ENCODE measurements around the gene SMARCD3.
A peak's percentile ranks its signal among the peaks of the same experiment; 100 is the strongest.

Gene SMARCD3

DNA sequence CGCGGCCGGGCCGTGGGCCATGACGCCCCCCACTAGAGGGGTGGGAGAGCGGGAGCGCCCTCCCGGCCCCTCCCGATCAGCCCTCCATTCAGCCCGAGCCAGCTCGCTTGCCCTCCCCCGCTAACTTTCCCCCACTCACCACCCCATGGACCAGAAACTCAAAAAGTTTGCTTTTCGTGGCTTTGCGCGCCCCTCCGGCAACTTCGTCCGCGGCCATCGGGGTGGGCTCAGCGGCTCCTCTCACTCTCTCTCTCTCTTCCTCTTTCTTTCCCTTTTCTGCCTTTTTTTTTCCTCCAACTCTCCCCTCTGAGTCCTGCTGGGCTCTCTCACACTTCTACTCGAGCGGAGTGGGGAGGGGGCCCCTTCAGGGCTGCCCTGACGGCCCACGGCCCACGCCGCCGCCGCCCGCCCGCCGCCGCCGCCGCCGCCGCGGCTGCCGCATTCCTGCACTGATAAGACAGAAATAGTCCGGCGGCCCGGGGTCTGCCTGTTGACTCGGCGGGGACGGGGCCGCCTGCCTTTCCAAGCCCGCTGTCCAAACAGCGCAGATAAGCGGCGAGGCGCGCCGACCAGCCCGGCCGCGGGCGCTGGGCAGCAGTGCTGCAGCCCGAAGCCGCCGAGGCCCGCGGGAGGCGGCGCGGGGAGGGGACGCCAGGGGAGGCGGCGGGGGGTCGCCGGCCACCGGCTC, at the start of gene SMARCD3:
TSS of gene SMARCD3 (minus strand) at position 349 of the 688 bp plus-strand sequence. CDS start at position 217, 132 bp downstream.
- DNase-seq = peak in 34 of 56 donors; percentile 19 to 75 (median 52)

DNA sequence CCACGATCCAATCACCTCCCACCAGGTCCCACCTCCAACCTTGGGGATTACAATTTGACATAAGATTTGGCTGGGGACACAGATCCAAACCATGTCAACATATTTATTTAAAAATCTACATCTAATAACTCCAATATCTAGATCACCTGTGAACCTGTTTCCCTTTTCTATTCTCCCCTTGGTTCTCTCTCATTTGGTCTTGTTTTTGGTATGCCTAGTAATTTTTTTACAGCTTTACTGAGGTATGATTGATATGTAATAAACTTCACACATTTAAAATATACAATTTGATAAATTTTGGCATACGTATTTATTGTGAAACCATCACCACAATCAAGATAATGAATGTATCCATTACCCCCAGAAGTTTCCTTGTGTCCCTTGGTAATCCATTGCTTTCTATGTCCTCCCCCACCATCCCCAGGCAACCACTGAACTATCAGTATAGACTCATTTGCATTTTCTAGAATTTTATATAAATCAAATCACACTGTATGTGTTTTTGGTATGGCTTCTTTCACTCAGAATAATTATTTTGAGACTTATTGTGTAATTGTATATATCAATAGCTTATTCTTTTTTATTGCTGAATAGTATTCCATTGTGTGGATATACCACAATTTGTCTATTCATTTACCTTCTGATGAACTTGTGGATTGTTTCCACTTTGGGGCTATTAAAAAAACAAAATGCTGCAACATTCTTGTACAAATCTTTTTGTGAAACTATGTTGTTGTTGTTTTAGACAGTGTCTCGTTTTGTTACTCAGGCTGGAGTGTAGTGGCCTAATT, 47.9 kb upstream of the SMARCD3 start:
- DNase-seq = no peak

DNA sequence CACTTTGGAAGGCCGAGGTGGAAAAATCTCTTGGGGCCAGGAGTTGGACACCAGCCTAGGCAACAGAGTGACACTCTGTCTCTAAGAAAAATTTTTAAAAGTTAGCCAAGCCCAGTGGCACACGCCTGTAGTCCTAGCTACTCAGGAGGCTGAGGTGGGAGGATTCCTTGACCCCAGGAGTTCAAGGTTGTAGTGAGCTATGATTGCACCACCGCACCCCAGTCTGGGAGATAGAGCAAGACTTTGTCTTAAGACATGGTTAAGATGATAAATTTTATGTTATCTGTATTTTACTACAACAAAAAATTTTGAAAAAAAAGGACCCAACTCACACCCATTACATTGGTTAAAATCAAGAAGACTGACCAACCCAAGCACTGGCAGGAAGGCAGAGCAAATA, 44.4 kb upstream of the SMARCD3 start:
- no peak for DNase-seq

DNA sequence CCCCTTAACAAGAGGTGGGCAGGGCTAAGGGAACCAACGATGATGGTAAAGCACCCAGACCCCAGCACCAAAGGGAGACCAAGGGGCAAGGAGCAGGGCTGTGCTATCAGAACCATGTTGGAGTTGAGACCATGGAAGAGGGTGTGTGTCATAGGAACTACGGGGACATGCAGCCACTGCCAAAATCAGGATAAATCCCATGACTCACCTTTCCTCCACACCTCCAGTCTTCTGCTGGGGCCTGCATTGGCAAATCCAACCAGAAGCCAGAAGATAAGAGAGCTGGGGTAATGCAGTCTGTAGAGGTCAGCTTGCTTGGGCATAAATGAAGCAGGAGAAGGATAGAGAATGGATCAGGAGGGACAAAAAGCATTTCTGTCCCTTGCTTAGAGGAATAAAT, 42.7 kb upstream of the SMARCD3 start:
- DNase-seq = no peak

DNA sequence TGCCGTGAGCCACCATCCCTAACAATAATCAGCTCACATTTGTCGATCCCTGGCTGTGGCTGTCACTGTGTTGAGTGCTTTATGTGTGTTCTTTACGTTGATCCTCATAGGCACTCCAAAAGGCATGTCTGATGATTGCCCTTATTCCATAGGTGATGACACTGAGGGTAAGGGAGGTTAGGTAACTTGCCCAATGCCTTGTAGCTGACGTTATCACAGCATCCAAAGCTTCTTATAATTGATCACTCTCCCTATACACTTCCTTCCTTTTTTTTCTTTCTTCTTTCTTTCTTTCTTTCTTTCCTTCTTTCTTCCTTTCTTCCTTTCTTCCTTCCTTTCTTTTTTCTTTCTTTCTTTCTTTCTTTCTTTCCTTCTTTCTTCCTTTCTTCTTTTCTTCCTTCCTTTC, 41.9 kb upstream of the SMARCD3 start:
- DNase-seq = no peak

DNA sequence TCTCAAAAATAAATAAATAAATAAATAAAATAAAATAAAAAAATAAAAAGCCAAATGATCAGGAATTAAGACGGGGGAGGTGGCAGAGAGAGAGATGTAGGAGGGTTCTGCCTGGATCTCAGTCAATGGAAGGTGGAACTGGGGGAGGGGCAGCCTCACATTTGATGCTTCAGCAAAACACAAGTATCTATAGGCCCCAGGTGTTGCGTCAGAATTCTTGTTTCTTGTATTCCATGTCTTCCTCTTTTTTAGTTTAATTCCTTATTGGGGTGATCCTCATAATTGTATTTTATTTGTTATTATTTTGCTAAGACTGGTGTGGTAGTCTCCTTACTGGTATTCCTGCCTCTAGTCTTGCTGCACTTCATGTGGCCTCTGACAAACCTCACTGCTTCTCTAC, 41.4 kb upstream of the SMARCD3 start:
- no peak for DNase-seq

DNA sequence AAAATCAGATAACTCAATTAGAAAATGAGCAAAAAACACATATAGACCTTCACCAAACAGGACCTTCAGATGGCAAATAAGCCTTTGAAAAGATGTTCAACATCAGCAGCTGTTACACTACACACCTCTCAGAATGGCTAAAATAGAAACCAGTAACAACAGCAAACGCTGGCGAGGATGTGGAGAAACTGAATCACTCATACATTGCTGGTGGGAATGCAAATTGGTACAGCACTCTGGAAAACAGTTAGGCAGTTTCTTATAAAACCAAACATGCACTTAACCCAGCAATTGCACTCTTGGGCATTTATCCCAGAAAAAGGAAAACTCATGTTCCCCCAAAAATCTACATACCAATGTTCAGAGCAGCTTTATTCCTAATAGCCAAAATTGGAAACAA, 37.7 kb upstream of the SMARCD3 start:
- DNase-seq = no peak

DNA sequence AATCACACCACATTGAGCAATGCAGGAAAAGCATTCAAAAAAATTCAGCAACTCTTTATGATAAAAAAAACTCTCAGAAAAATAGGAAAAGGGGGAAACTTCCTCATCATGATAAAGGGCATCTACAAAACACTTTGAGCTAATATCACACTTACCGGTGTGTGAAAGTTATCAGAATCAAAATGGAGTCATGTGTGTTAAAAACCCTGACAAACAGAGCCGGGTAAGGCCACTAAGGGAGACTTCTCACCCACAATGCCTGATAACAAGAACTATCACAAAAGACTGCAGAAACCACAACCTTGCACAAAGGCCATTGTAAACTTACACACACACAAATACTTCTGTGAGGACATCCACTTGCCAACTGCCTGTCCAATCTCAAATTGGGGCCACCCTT, 34.8 kb upstream of the SMARCD3 start:
- no peak for DNase-seq

DNA sequence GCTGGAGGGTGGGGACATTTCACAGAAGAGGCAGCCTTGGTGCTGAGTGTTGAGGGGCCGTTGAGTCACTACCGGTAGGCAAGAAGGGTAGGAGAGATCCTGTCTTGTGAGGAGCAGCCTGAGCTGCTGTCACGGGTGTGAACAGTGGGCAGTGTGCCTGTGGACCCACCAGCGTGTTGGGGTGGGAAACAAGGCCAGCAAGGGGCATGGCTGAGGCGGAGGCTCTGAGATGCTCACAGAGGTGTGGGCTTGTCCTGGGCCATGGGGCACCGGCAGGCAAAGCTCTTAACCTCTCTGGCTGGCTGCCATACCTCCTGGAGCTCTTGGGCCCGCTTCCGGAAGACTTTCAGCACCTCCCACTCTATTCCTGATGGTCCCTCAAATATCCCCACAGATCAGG, 33.6 kb upstream of the SMARCD3 start:
- peak in 1 of 56 donors; percentile 5 for DNase-seq

DNA sequence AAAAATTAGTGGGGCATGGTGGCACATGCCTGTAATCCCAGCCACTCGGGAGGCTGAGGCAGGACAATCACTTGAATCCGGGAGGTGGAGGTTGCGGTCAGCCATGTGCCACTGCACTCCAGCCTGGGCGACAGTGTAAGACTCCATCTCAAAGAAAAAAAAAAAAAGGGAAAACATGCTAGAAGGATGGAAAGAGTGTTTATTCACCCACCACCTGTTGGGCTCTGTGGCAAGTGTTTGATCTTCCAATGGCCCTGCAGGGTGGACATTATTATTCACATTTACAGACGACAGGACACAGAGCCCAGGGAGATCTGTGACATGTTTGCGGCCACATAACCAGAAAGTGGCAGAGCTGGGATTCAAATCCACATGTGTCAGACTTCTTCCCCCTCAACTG, 33.2 kb upstream of the SMARCD3 start:
- no peak for DNase-seq

DNA sequence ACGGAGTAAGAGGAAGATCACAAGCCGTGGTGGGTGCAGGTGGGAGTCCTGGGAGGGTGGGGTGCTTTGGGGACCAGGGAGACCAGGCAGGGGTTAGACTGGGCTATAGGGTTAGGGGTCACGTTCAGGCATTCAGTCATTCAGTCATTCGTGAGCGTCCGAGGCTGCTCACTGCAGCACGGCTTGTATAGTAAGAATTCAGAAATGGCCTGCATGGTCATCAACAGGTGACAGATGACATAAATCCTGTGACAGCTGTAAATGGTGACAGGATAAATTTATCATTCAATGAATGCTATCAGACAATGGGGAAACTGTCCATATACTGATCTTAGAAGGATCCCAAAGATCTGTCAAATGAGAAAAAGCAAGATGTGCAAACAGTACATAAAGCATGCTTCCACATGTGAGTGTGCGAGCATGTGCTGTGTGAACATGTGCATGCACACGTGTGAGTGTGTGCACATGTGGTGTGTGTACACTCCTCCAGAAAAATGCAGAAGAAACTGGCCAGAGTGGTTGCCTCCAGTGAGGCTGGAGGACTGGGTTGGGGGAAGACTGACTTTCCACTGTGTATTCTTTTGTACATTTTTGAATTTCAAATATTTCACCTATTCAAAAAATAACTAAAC, 32.0 kb upstream of the SMARCD3 start:
- DNase-seq = no peak

DNA sequence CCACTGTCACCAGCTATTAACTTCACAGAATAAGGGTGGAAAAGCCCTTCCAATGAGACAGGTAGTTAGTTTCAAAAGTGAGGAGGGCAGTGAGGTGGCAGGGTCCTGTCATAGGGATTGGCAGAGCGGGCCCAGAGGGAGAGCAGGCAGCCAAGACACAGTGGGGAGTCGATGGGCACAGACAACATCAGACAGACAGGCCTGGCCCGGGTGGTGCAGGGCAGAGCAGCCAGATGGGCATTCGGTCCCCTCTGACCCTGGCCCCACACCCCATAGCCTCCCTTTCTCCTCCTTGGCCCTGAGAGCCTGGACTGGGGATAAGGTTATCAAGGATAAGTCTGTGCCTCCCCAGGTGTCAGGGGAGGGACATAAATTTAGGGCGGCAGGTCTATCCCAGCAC, 31.4 kb upstream of the SMARCD3 start:
- DNase-seq = no peak

DNA sequence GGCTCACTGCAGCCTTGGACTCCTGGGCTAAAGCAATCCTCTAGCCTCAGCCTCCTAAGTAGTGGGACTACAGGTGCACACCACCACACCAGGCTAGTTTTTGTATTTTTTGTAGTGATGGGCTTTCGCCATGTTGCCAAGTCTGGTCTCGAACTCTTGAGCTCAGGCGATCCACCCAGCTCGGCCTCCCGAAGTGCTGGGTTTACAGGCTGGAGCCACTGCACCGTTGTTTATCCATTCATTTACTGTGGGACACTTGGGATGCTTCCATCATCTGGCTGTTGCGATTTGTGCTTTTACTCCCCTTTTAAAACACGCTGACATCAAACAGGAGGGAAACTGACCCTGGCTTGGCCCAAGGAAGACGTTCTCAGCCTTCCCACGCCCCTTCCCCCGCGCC, 30.5 kb upstream of the SMARCD3 start:
- no peak for DNase-seq

DNA sequence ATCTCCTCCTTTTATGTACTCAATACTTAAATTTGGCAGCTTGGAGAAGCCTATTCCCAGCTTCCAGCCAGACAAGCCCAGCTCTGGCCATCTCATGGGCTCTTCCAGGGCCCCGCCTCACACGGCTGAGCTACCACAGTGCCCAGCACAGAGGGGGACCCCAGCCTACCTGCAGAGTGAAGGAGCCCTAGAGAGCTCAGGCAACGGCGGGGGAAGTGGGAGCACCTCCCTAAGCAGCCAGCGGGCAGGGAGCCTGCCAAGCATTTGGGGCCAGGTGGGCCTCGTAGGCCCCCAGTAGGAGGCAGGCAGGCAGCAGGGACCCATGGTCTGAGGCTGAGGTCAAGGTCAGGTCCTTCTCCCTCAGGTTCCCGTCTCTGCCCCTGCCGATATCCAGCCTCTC, 29.1 kb upstream of the SMARCD3 start:
- no peak for DNase-seq

DNA sequence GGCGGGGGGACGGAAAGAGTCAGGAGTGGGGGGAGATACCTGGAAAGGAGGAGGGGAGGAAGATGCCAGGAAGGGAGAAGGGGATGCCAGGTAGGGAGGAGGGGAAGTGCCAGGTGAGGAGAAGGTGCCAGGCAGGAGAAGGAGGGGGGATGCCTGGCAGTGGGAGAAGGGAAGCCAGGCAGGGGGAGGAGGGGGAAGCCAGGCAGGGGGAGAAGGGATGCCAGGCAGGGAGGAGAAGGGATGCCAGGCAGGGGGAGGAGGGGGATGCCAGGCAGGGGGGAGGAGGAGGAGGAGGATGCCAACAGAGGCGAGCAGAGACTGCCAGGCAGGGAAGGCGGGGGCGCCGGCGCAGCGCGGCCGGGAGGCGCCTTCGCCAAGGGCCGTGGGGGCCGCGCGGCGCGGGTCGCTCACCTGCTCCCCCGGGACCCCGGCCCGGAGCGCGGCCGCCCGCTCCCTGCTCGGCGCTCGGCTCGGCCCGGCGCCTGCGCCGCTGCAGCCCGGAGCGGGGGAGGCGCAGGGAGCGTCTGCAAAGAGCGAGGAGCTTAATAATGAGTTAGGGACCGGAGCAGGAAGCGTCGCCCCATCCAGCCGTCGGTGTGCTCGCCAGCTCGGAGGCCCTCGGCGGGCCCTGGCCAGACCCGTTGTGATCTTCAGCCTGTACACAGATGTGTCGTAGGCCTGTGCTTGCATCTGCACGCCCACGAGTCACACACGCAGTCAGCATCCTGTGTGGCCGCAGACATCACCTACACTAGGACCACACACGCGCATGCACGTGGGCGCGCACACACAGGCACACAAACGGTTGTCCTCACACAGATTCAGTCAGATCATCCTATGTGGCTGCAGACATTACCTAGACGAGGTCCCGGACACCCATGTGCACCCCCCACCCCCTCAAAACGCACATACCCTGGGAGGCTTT, 28.4 kb upstream of the SMARCD3 start:
- DNase-seq = peak in 40 of 56 donors; percentile 8 to 73 (median 48)

DNA sequence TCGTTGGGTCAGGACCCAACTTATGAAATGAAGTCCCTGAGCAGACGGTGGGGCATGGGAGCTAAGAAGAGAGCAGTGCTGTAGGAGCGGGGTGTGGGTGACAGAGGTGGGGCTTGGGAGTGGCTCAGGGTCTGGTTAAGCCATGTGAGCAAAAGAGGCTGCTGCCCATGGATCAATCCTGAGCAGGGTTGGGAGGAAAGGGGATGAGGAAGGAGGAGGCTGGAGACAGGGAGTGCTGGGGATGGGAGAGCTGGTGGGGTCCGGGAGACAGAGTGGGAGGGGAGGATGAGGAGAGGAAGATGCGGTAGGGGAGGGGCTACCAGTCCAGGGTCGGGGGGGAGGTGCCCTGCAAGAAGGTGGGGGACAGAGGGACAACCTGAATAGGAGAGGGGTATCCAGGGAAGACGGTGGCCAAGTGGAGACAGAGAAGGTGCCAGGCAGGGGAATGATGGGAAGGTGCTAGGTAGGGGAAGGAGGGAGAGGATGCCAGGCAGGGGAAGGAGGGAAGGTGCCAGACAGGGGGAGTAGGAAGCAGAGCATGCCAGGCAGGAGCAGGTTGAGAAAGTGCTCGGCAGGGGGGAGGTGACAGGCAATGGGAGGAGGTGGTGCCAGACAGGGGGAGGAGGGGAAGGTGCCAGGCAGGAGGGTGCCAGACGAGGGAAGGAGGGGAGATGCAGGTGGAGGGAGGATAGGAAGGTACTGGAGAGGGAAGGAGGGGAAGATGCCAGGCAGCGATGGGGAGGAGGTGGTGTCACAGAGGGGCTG, 27.5 kb upstream of the SMARCD3 start:
- peak in 38 of 56 donors; percentile 13 to 88 (median 58) for DNase-seq

DNA sequence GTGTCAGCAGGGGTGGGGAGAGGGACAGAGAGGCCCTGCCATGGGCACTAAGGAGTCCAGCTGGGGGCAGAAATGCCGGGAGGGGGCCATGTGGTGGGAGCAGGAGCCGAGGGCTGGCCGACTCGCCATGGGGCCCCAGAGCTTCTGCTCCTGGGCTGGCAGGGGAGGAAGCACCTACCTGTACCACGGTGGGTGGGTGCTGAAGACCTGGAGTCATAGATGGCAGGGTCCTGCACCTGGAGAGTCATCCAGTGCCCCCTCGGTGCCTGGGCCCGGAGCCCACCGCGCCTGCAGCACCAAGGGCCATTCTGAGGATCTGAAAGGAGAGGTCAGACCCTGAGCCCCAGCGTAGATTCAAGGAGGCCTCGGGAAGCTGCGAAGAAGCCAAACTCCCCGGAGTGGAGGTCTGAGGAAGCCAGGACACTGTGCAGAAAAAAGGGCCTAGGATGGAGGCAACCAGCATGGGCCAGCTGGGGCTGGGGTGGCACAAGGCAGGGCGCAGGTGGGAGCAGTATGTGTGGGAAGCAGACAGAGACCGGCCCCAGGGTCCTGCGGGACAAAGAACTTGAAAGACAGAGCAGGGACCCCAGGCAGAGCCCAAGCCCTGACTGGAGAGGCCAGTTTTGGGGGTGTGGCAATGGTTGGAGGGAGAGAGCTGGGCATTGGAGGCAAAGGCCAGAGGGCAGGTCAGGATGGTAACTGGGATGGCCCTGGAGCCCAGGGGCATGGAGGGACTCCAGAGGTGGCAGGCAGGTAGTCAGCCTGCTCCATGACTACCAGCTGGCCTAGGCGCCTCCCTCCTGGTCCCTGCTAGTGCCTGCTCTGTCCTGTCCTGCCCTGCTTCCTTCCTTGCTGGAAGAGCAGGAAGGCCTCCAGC, 26.7 kb upstream of the SMARCD3 start:
- DNase-seq = no peak

DNA sequence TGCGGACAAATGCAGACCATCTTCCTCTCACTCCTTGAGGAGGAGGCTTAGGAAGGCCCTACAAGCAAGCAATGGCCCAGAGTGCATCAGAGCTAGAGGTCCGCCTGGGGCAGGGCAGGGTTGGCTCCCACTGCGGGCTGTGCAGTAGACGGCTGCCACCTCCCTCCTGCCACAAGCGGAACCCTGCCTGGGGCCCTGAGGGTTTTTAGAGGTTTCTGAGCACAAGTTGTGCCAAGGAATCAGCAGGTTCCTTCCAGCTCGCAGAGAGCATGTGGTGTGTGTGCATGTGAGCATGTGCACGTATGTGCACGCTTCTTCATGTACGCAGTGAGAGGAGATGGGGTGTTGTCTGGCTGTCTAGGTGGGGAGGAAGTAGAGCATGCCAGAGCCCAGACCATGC, 25.9 kb upstream of the SMARCD3 start:
- DNase-seq = no peak

DNA sequence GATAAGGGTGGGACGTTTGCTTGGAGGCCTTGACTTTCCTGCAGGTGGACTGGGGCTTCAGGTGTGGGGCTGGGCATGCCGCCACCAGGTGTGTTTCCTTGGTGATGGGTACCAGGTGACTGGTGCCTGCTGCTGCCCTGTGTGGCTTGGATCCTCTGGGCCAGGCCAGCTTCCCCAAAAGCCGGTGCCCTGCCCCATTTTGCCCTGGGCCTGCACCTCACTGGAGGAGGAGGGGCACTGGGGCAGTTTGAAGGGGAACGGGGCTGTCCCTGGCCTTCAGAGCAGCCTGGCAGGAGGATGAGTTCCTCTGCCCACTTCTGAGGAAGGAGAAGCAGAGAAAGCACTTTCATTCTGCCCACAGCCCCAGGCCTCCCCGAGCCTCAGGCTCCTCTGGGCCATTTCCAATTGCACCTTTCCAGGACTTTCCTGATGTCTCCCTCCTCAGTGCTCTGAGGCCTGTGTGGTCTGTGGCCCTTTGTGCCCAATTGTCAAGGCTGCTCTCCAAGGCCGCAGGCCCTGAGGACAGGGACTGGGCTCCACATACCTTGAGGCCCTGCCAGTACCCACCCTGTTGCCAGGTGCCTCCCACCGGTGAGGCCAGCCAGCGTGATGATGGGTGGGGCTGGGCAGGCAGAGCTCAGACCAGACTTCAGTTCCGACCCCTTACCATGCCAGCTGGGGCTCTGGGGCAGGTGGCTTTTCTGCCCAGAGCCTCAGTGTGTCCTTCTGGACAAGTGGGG, 25.3 kb upstream of the SMARCD3 start:
- no peak for DNase-seq
